HL-60/S4 treated with retinoic acid at 250 ng/mL for 4 days and 3 days (cell line): ENCODE data around the gene CEND1.

ENCODE experiments used
- in situ Hi-C: fragments of 300-500 bp; cut with MboI; formaldehyde crosslinking; loops from 2 replicates; pipeline ENCODE4 v1.7.0; 2022; ENCODE audit warnings: low sequenced_read_pairs

The CEND1 gene

GRCh38 chr11:789943-790342 is at the start of gene CEND1:
Gene CEND1 (minus strand): TSS chr11:790090. CDS start chr11:788576, 1,514 bp downstream.
- in situ Hi-C loops: no loop called here

GRCh38 chr11:839280-839623 is 49.4 kb upstream of the CEND1 start:
- in situ Hi-C loops: no loop called here

GRCh38 chr11:838441-839279 is 48.8 kb upstream of the CEND1 start:
- in situ Hi-C loops: no loop called here

- in situ Hi-C loops: no loop called here
Measured at GRCh38 chr11:837990-838307, 48.1 kb upstream of the CEND1 start.

- in situ Hi-C loops: no loop called here
Measured at GRCh38 chr11:837189-837989, 47.5 kb upstream of the CEND1 start.

GRCh38 chr11:836700-837099 is 46.8 kb upstream of the CEND1 start:
- in situ Hi-C loops: no loop called here

- in situ Hi-C loops: no loop called here
Measured at GRCh38 chr11:836274-836673, 46.4 kb upstream of the CEND1 start.

- in situ Hi-C loops: no loop called here
Measured at GRCh38 chr11:834371-835316, 44.8 kb upstream of the CEND1 start.

- in situ Hi-C loops: no loop called here
Measured at GRCh38 chr11:833849-834311, 44.0 kb upstream of the CEND1 start.

GRCh38 chr11:833114-833791 is 43.4 kb upstream of the CEND1 start:
- in situ Hi-C loops: no loop called here

- in situ Hi-C loops: no loop called here
Measured at GRCh38 chr11:832529-833113, 42.7 kb upstream of the CEND1 start, which contains the start of gene CD151. Gene CD151 (plus strand): TSS chr11:832952. CDS start chr11:836070, 3,118 bp downstream.

- in situ Hi-C loops: no loop called here
Measured at GRCh38 chr11:831961-832528, 42.2 kb upstream of the CEND1 start.

- in situ Hi-C loops: no loop called here
Measured at GRCh38 chr11:831118-831864, 41.4 kb upstream of the CEND1 start.

- in situ Hi-C loops: no loop called here
Measured at GRCh38 chr11:830295-831117, 40.6 kb upstream of the CEND1 start.

GRCh38 chr11:829847-830294 is 40.0 kb upstream of the CEND1 start:
- in situ Hi-C loops: no loop called here

GRCh38 chr11:829176-829846 is 39.4 kb upstream of the CEND1 start:
- in situ Hi-C loops: no loop called here

GRCh38 chr11:828506-829175 is 38.8 kb upstream of the CEND1 start:
- in situ Hi-C loops: no loop called here
